GM21515 (cell line): ENCODE results near the gene ELMO1.

Experiments
- ATAC-seq: cut with Tn5 transposase; IDR thresholded peaks from one replicate; pipeline ENCODE4 v1.9.1; 2021; ENCODE audit not compliant: unreplicated experiment

The ELMO1 gene

DNA sequence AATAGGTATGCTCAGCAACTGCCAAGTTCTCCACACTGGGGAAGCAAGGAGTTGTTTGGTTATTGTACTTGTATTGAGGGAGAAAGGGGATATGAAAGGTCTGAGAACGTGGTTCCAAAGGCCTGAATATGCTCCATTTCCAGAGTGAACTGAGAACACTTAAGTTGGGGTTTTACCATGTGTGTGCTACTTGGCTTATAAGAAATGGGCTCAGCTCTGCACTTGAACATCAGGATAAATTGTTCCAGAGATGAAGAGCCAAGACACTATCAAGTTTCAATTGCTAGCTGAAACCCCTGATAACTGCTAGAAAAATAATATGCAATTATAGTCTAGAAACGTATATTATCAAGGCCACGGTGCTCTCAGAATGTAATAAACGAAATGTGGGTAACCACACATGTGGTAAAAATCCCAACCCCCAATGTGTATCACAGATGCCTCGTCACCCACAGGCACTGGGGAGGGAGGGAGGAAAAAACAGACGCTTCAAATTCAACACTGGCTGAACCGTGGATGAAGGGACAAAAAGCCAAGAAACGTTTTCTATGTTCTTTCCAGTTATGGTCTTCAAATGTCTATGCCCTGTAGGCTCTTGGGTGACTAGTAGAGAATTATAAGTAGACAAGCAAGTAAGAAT, 16.3 kb downstream of the ELMO1 start:
- no peak for ATAC-seq

DNA sequence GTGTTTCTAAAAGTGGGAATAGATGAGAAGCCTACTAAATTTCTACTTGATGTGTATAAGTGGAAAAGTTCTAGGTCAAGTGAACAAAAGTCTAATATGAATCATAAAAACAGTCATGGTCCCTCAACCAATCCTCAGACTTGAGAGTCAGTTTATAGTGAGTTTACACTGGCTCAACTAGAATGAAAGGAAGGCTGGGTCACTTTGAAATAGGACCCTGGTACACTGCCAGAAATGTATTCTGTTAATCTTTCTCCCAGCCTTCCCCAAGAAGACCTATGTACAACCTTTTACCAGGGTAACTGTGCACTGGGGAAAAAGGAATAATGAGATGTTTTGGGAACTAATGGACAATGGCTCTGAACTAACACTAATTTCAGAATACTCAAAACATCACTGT, 17.3 kb downstream of the ELMO1 start:
- ATAC-seq = no peak

DNA sequence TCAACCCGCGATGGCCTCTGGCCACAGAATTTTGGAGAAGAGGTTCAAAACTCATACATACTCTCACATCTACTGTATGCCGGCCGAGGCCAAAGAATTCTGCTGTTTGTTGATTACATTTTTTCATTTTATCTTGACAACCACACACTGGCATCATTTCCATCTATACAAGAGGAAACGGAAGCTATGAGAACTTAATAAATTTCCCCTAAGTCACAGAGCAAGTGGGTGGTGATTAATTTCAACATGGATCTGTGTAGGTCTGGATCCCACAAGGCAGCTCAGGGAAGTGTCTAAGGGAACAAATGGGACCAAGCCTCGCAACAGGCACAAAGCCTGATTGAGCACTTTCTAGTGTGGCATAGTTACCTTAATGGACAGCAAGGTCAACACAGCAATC, 18.0 kb downstream of the ELMO1 start:
- no peak for ATAC-seq

DNA sequence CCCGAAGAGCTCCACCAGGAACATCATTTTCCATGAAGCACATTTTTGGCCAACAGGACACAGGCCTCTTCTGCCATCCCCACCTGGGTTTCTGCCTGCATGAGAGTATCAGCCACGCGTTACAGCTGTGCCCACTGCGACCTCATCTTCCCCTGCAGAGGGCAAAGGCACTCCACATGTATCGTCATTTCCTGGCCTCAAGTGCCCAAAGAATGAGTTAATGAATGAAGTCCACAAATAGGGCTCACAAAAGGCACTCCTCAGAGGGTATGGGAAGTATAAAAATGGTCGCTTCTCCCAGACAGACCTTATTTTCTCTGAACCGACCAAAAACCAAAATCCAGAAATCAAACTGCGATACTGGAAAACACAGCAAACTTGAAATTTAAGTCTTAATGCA, 18.5 kb downstream of the ELMO1 start:
- ATAC-seq = no peak

DNA sequence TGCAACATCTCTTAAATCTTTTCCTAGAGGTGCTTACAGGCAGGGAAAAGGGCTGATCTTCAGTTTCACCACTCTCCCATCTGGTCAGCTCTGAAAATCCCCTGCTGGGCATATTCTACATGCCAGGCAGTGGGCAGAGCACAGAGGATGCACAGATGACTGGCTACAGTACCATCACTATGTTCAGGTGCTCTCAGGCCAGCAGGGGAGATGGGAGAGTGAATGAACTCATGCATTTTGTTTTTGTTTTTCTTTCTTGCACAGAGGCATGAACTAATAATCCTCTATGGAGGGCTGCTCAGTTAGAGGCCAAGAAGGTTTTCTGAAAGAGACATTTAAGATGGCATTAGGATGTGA, 19.3 kb downstream of the ELMO1 start:
- ATAC-seq = no peak

DNA sequence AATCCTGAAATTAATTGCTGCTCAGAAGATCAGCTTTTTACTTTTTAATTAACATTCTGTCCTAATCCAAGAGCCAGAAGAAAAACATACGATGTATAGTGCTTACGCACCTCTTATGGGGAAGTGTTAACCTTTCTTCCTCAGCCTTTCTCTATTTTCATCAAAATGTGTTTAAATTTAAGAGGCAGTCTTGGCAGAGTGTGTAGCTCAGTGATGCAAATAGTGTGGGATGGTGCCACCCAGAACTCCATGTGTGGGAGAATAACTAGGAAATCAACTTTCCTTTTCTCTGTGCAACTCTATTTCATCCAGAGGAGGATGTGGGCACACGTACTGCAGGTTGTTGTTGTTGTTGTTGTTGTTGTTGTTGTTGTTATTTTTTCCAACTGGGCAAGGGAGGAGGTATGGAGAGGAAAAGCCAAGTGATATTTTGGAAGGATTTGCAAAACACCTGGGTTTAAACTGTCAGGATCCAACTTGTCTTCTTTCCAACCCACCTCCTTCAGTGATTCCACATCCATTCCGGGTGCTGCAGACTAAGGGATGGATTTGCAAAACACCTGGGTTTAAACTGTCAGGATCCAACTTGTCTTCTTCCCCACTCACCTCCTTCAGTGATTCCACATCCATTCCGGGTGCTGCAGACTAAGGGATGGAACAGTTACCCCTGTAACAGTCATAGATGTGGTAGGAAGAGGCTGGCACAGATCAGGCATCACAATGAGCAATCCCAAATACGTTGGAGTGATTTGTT, 19.8 kb downstream of the ELMO1 start:
- no peak for ATAC-seq

DNA sequence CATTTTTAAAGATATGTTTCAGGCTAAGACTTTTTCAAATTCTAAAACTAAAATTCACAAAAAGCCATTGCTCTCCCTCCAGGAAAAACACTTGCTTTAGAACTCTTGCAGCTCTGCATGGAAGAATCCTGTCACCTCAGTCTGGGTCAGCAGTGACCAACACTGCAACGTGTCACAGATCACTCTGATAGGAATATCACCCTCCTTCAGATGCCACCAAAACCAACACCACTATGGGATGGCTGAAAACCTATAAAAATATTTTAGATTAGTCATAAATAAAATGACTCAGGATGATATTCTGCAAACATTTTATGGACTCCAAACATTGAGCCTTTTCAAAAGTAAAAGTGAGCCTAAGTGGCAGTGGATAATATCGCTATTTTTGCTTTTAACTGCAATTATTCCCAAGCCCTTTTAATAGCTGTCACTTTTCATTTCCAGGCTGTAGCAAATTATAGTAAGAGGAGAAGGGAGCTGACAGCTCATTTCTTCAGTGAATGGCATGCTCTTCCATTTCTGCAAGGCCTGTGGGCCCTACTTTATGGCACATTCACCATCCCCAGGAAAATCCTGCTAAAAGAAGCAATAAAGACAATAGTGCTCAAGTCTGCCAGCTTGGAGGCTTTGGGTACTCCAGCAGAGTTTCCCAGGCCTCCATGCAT, 21.3 kb downstream of the ELMO1 start:
- ATAC-seq = no peak

DNA sequence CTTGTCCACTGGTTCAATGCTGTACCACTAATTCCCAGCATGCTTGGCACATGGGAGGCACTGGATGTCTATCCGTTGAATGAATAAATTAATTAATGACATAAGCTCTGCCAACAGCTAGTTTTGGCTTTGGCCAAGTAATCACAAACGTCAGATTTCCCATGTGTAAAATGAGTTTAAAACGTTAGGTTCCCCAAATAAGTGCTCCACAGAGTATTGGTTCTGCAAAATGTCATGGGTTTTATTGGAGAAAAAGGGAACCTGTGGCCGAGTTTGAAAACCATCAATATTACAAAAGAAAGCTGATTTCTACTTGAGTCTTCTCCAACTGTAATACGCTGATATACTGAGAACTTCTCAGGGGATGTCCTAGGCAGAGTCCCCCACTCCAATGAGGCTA, 23.2 kb downstream of the ELMO1 start:
- no peak for ATAC-seq

DNA sequence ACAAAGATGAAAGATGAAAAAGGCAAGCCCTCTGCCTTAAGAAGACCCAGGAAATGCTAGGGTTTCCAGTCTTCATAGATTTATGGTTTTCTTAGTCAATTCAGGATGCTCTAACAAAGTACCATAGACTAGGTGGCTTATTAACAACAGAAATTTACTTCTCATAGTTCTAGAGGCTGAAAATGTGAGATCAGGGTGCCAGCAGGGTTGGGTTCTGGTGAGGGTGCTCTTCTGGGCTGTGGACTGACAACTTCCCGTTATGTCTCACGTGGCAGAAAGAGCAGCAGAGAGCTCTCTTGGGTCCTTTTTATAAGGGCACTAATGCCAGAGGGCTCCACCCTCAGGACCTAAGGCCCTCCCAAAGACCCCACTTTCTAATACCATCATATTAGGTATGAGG, 23.7 kb downstream of the ELMO1 start:
- no peak for ATAC-seq

DNA sequence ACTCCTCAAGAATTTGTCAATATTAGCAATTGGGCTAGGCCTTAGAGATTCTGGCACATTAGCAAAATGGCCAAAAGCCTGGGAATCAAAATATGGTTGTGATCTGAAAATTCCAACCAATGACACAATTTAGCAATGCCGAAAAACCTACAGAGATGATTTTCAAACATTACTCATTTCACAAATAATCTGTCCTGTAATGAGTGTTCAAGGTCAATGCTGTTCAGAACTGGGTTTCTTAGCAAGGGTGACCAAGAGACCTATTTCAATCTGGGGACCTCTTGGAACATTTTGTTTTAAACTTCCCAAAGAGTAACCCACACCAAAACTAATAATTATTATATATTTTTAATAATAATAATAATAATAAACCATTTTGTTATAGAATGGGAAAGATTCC, 24.1 kb downstream of the ELMO1 start:
- ATAC-seq = no peak

DNA sequence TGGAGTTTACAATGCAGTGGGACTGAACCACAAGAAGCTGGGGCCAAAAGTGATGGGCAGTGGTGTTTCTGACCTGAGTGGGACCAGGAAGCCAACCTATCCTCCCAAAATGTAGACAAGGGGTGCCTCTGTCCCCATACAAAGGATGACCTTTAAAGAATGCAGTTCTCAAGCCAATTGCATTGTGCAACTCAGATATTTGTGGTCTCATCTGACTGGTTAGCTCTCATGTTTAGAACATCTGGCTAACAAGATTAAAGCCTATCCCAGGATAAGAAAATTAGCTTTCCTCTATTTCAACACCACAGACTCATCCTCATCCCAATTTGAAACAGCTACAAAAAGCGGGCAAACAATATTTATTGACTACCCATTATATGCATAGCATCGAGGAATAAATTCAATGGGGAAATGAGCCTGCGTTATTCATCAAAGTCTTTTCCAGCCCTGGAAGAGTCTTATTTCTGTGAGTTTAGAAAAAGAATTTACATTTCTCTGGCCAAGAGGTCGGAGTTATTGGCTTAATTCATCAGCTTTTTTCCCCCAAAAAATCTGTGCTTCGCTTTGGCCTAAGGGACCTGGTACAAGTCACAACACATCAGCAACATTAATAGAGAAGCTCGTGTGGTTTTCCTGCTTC, 26.7 kb downstream of the ELMO1 start:
- no peak for ATAC-seq

DNA sequence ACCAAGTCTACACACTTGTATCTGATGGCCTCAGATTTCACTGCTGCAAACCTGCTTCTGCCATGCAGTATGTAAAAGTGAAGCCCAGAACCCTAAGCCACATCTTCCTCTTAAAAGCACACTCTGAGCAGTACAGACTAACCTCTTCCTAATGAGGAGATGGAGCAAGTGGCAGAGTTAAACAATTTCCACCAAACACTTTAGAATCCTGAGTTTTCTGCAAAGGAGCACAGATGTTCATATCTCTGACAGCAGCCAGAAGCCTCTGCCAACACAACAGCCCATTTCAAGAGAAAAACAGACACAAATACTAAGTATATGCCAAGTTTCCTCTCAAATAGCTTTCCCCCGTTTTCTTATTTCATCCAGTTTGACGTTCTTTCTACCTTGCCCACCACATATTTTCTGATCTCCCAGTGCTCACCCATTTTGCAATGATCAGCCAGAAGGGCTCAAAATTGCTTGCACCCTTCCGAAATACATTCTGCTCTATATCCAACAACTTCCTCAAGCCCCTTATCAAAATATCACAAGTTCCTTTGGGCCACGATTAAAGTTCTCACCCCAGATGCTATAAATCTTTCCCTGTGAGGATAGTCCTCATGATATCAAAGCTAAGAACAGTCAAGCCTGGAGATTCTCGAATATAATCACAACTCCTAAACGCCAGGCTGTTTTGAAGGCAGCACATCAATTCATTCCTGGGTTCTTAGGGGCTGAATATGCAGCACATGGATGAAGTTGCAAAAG, 27.5 kb downstream of the ELMO1 start:
- no peak for ATAC-seq

DNA sequence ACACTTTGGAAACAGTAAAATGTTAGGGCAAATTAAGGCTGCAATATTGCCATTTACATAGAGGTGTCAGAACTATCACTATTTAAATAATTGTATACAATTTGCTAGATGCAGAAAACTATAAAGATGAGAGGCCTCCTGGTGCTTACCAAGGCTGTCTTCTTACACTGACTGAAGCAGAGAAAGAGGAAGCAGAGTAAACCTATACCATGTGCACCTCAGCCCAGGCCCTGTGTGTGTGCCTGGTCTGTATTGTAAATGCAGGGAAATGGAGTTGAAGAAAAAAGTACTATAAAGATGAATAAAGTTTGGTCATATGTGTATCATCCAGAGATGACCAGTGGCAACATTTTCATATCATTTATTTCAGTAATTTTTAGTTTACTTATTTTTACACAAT, 29.2 kb downstream of the ELMO1 start:
- no peak for ATAC-seq

DNA sequence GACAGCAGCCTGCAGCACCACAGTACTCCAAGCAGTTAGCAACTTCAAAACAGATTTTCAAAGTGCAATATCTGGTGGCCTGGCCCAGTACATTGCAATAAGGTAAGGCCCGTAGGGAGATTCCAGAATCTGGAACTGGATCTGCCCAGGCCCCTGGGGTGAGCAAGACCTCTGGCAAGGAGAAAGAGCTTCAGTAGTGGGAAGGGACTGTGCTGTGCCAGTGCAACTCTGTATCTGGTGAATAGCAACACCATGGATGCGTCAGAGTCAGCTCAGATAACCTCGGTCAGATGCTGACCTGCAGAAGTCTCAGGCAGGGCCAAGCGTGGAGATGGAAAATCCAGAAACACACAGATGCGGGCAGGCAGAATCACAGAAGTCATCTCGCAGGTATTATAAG, 30.3 kb downstream of the ELMO1 start:
- ATAC-seq = no peak

DNA sequence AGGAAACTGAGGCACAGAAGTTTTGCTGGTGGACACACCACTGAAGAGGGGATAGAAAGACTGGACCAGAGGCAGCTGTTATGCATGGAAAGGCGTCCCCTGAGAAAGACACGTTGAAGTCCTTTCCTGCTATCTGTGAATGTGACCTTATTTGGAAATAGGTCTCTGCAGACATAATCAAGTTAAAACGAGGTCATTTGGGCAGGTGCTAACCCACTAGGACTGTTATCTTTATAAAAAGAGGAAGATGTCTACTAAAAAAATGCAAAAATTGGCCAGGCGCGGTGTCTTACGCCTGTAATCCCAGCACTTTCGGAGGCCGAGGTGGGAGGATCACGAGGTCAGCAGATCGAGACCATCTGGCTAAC, 31.6 kb downstream of the ELMO1 start:
- ATAC-seq = no peak

DNA sequence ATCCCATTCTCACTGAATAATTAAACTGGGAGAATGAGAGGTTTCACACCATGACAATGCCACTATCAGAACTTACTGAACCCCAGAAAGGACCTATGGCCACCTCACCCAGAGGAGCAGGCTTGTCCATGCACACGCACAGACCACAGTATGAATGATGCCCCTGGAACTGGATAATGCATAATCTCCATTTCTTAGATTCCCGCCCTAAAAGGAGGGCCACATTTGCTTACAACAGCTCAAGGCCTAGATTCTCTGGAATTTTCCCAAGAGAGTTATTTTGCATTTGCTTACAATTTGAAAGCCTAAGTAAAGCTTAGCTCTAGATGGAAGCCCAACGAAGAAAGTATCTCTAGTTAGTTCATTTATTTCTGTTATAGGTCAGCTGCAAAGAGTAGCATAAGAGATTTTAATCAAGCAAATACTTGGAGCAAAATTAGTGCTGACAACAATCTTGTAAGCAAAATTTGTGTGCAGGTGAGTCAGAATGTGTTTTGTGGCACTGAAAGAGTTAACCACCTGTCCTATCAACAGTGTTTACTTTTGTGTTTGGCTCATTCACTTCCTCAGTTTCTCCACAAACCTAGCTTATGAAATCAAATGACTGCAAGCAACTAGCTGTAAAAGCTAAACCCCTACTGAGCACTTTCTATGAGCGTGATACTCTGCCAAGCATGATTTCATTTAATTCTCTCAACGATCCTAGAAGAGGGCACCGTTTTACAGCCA, 32.1 kb downstream of the ELMO1 start:
- no peak for ATAC-seq

DNA sequence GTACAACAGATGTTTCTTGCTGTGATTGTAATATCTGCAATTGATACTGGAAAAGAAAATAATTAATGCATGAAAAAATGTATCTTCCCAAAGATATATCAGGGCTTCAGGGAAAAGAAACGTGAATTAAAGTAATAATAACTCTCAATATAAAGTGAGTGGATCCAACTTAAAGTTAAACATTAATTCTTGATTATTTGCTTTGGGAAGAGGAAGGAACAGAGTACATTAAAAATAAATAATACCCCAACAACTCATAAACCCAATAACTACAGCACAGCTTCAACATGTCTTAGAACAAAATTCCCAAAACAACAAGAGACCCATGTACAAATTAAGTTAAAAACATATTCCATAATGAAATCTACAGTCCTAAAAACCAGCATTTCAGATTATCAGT, 33.0 kb downstream of the ELMO1 start:
- no peak for ATAC-seq

DNA sequence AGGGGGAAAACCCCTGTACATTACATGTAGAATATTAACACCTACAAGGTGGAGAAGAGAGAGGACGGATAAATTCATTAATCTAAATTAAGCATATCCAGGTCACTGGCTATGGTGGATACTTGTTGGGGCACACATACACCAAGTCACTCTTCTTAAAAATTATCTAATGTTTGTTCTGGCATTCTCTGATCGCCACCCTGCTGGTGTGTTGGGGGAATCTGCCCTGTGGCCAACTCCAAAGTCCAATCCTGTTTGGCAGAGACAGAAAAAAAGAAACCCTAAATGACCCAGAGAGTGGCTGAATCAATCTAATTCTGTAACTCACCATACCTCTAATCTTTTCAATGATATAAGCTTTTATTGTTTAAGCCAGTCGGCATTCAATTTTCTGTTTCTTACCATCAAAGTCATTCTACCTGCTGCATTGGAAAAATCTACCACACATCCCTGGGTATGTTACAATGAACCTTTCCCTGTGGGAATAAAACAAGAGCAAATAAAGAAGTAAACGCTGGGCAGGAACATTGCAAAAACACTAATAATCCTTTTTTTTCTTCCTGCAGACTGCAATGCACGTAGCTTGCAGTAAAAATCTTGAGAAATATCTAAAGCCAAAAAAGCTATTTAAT, 34.2 kb downstream of the ELMO1 start:
- ATAC-seq = no peak

DNA sequence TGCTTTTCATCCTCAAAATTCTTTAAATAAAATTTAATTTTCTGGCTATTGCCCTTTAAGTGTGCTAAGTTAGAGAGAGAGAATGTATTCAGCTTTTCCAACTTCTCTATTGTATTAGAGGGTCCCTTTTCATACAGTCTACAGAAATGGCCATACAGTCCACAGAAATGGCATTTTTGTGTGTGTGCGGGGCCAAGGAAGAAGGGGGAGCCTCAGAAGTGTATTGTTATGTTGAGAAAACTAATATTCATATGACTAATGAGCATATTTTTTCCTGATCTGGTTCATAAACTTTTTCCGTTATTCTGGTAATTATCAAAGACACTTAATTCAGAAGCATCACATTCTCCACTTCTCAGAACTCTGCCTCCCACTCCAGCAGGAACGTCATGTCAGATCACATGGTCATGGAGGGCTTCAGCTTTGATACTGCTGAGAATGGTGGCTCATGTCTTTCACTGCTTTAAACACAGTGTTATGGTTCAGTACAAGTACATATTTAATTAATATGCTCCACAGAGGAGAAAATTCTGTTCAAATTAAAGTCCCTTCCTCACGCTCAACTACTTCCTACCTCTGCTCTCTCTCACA, 37.1 kb downstream of the ELMO1 start:
- no peak for ATAC-seq
